ENCODE results near the gene FAM78A.

Gene FAM78A

DNA sequence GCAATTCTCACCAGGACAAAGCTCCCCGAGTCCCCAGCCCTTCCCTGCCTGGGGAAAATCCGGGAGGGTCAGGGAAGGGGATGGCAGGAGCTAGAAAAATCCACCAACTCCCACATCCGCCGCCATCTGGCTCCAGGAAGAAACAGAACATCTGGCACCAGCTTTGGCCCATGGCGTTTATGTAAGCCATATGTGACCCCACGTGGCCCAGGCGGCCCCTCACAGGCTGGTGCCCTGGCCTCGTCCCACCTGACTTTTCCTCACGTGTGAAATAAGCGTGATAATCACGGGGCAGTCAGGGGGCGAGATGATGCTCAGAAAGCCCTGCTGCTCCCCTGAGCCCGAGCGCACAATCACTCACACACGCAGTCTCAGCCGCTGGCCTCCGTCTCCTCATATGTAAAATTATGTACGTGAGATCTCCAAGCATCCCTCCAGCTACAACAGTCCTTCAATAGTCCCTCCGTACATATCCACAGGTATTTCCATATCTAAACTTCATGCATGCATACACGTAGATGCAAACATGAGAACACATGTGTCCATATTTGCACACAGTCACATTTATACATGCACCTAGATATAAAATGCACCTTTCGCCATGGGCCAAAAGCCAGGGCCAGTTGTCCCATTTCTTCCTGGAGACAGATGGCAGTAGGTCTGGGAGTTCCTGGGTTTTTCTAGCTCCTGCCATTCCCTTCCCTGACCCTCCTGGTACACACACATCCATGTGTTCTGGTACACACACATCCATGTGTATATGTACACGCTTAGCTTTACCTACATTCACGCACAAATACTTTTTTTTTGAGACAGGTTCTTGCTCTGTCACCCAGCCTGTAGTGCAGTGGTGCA, 42.1 kb upstream of the FAM78A start:
- TF ChIP-seq, protein P1, sequence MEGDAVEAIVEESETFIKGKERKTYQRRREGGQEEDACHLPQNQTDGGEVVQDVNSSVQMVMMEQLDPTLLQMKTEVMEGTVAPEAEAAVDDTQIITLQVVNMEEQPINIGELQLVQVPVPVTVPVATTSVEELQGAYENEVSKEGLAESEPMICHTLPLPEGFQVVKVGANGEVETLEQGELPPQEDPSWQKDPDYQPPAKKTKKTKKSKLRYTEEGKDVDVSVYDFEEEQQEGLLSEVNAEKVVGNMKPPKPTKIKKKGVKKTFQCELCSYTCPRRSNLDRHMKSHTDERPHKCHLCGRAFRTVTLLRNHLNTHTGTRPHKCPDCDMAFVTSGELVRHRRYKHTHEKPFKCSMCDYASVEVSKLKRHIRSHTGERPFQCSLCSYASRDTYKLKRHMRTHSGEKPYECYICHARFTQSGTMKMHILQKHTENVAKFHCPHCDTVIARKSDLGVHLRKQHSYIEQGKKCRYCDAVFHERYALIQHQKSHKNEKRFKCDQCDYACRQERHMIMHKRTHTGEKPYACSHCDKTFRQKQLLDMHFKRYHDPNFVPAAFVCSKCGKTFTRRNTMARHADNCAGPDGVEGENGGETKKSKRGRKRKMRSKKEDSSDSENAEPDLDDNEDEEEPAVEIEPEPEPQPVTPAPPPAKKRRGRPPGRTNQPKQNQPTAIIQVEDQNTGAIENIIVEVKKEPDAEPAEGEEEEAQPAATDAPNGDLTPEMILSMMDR (IDR thresholded peaks at IDR 0.05; ENCODE audit: low read length, missing control alignments): no peak
- H3K4me3 ChIP-seq (replicated peaks; ENCODE audit: low read depth, low read length): no peak overlapping the region
- peak; percentile 27 for DNase-seq (ENCODE audit: low read depth)

DNA sequence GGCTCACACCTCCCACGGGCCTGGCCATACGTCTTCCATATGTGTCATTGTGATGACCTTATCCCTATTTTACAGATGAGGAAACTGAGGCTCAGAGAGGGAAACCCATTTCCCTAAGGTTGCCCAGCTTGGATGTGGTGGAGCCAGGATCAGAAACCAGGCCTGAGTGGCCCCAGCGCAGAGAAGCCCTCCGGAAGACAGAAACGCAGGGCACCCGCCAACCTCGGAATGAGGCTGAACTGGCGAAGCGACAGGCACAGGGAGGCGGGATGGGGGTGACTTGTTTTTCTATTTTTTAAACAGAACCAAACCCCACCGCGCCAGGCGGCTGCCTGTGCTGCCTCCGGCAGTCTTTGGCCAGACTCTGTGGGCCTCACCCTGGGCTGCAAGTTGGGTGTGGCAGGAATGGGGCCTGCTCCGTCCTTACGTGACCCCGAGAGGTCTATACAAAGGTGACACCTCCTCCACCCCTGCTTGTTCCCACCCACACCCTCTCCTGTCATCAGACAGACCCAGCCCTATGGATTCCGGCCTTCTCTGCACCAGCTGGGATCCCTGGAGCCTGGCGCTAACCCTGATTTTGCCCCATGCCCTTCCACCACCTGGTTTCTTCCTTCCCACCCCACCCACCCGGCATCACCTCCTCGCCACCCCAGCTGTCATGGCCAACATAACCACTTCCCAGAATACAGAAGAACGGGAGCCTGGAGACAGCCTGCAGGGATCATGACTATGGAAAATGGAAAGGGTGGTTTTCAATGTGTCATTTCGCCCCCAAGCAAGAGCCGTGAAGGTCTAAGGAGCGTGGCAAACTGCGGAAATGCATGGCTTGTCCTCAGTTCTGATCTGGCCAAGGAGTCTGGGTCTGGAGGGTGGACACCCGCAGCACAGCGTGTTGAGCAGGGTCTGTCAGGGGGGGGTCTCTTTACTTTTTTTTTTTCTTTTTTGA, 36.8 kb upstream of the FAM78A start:
- no peak overlapping the region for H3K4me3 ChIP-seq (replicated peaks; ENCODE audit: low read depth, low read length)
- TF ChIP-seq, protein P1 (IDR thresholded peaks at IDR 0.05; ENCODE audit: low read length, missing control alignments): no peak
- DNase-seq (ENCODE audit: low read depth): no peak

DNA sequence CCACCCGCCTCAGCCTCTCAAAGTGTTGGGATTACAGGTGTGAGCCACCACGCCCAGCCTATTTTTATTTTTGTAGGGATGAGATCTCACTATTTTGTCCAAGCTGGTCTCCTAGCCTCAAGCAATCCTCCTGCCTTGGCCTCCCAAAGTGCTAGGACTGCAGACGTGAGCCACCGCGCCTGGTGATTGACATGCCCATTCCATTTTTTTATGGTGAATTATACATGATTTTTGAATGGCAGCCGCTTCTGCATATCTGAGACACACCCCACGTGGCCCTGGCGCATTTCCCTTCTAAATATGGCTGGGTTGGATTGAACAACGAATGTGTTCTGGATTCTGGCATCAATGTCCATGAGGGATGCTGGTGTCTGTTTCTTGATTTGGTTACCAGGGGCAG, 35.9 kb upstream of the FAM78A start:
- DNase-seq (ENCODE audit: low read depth): no peak
- TF ChIP-seq, protein P1 (IDR thresholded peaks at IDR 0.05; ENCODE audit: low read length, missing control alignments): no peak
- H3K4me3 ChIP-seq (replicated peaks; ENCODE audit: low read depth, low read length): no peak overlapping the region

DNA sequence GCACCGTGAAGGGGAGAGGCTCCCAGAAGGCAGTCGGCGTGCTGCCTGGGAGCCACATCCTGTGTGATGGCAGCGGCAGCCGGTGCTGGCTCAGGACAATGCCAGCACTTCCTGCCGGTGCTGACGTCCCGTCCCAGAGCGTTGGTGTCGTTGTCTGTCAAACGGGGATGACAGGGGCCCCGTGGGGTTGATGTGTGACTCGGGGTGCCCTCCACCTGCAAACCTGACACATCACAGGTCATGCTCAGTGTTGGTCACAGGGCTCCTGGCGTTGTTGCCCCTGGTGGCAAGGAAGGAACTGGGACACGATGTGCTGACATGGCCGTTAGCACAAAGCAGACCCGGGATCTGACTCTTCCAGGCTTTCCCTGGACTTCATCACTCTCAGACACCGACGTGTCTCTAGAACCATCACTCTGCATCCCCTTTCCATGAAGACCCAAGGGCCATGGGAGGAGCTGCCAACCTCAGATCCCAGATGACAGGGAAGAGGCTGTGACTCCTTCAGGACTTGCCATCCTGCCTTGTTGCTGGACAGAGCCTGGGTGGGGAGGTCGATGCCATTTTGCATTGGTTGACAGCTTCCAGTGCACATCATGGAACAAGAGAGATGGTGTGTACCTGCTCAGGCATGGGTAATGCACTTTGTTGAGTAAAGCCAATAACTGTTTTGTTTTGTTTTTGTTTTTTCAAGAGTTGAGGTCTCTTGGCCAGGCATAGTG, 34.7 kb upstream of the FAM78A start:
- H3K4me3 ChIP-seq (replicated peaks; ENCODE audit: low read depth, low read length): no peak overlapping the region
- DNase-seq (ENCODE audit: low read depth): no peak
- TF ChIP-seq, protein P1 (IDR thresholded peaks at IDR 0.05; ENCODE audit: low read length, missing control alignments): no peak

DNA sequence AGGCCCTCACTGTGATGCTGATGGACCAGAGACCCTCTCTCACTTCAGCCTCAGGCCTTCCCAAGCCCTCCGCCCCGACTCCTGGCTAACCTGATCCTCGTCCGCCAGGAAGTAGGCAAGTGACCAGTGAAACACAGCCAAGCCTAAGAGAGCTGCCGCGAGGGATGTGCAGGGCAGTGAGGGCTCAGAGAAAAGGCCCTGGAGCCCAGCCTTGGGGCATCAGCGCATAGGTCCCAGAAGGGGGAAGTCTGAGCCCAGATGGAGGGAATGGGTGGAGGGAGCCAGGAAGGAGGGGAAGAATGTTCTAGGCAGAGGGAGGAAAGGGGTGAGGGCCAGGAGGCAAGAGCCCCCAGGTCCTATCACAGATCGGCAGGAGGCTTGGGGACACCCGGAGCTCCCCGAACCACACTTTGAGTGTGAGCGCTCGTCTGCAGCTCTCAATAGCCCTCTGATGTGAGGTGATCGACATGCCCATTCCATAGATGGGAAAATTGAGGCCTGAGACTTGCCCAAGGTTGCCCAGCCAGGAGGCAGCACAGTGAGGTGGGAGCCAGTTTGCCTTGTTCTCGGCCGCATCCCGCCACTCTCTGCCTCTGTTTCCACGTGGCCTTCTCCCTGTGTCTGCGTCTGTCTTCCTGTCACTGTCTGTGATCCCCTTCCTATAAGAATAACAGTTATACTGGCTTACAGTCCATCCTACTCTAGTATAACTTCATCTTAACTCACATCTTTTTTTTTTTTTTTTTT, 33.4 kb upstream of the FAM78A start:
- no peak overlapping the region for H3K4me3 ChIP-seq (replicated peaks; ENCODE audit: low read depth, low read length)
- DNase-seq (ENCODE audit: low read depth): no peak
- TF ChIP-seq, protein P1 (IDR thresholded peaks at IDR 0.05; ENCODE audit: low read length, missing control alignments): no peak

All from fibroblast of pulmonary artery (primary cell).